NB4 (cell line): ENCODE results near the gene RARA.

Experiments
- DNase-seq: peaks from one replicate; pipeline ENCODE4 v3.0.0; 2010; ENCODE audit warnings: low read depth
- H3K4me3 ChIP-seq: one replicate; pipeline ENCODE4 v1.5.1; 2011; ENCODE audit warnings: mild to moderate bottlenecking, low read depth, low read length, moderate library complexity
- MYC ChIP-seq: IDR thresholded peaks from 2 replicates; pipeline ENCODE4 v1.6.1; 2011; ENCODE audit warnings: low read depth, low read length
- POLR2A ChIP-seq: IDR thresholded peaks from 2 replicates; pipeline ENCODE4 v1.6.1; 2011; ENCODE audit warnings: mild to moderate bottlenecking; ENCODE audit not compliant: insufficient read length; ENCODE audit errors: extremely low read depth
- TF ChIP-seq, protein P1 (sequence below): IDR thresholded peaks from one replicate; pipeline ENCODE4 v1.5.1; 2012; ENCODE audit warnings: low read depth, low read length
- TF ChIP-seq, protein P2 (sequence below): IDR thresholded peaks from 2 replicates; pipeline ENCODE4 v1.6.1; 2011; ENCODE audit warnings: low read depth, low read length

RARA gene

DNA sequence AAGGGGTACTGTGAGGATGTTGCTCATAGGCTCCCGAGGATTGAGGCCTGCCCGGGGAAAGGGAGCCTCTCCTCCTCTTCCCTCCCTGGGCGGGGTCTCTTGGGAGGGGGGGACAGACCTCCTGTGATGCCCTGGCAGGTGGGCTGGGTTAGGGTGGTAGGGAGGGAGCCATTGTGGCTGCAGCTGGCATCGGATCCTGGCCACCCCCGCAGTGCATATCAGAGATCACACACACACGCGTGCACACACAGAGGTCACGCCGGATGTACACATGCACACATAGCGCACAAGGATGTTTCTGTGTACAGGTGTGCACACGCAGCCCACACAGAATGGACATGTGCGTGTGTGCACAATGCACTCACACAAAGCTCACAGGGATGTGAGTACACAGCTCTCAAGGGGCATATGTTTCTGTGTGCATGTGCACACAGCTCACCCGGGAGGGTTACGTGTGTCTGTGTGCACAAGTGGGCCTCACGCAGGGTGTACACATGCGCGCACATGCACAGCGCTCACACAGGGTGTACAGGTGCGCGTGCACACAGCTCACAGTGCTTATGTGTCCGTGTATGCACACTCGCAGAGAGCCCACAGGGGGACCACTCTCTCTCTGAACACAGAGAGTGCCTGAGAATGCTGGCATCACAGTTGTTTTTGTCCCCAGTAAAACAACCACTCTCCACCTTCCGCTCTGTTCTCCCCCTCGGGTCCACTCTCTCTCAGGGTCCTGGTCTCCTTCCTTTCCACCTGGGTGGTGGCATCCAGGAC lies 53.1 kb downstream of the RARA start:
- no peak for DNase-seq
- TF ChIP-seq, protein P1, sequence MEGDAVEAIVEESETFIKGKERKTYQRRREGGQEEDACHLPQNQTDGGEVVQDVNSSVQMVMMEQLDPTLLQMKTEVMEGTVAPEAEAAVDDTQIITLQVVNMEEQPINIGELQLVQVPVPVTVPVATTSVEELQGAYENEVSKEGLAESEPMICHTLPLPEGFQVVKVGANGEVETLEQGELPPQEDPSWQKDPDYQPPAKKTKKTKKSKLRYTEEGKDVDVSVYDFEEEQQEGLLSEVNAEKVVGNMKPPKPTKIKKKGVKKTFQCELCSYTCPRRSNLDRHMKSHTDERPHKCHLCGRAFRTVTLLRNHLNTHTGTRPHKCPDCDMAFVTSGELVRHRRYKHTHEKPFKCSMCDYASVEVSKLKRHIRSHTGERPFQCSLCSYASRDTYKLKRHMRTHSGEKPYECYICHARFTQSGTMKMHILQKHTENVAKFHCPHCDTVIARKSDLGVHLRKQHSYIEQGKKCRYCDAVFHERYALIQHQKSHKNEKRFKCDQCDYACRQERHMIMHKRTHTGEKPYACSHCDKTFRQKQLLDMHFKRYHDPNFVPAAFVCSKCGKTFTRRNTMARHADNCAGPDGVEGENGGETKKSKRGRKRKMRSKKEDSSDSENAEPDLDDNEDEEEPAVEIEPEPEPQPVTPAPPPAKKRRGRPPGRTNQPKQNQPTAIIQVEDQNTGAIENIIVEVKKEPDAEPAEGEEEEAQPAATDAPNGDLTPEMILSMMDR, result no peak
- TF ChIP-seq MYC (no peak), POLR2A (no peak)
- TF ChIP-seq, protein P2, sequence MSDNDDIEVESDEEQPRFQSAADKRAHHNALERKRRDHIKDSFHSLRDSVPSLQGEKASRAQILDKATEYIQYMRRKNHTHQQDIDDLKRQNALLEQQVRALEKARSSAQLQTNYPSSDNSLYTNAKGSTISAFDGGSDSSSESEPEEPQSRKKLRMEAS, result no peak
- H3K4me3 ChIP-seq, result peak overlapping the region; percentile 40

- DNase-seq, result peak; percentile 90
- TF ChIP-seq, protein P2, result peak; percentile 33; the same call in 1 of the 2 replicates
- TF ChIP-seq MYC (no peak), POLR2A (peak; percentile 39)
- TF ChIP-seq, protein P1, result peak; percentile 74
These were observed 53.7 kb downstream of the RARA start for GRCh38 chr17:40362696-40363110.

GRCh38 chr17:40363111-40363827 lies 54.3 kb downstream of the RARA start:
- peak; percentile 56 for DNase-seq
- H3K4me3 ChIP-seq, result peak overlapping the region; percentile 44
- TF ChIP-seq, protein P2, result no peak
- no peak for TF ChIP-seq POLR2A
- TF ChIP-seq MYC, result no peak
- TF ChIP-seq, protein P1, result no peak

More at GRCh38 chr17:40362696-40363110, 53.7 kb downstream of the RARA start:
- peak overlapping the region; percentile 40 for H3K4me3 ChIP-seq

DNA sequence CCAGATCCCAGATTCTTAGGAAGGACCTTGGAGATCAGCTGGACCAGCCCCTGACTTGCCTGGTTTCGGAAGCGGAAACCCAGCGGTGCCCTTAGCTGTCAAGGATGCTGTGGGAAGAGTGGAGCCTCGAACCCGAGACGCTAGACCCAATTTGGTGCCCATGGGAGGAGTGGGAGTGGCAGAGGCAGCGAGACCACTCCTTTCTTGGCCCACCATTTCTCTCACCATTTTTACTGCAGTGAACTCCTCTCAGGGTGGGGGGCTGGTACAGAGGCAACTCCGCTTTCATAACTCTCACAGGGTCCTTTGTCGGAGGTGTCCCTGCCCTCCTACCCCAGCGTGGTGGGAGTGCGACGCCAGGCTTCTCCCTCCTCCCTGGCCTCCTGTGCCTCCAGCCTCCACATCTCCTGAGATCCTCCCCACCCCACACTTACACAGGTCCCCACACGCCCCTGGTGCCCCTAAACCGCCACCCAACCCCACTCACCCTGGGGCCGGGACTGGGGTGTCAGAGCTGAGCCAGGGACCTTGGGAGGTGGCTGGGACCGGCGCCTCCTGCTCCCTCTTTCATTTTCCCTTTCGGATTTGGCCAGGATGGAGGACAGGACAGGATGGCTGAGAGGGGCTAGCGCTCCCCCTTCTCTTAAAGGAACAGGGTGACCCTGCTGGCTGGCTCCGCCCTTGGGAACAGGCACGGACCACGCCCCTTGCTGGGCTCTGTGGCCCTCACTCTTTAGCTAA lies 55.3 kb downstream of the RARA start, which contains the start of gene GJD3:
Gene GJD3 (minus strand): TSS at position 617 of the 741 bp plus-strand sequence. CDS start 922 bp downstream, outside the sequence.
- no peak for DNase-seq
- no peak within 1 kb of the TSS for H3K4me3 ChIP-seq
- TF ChIP-seq POLR2A (no peak), MYC (no peak)
- TF ChIP-seq, protein P2, result no peak
- TF ChIP-seq, protein P1, result no peak

DNA sequence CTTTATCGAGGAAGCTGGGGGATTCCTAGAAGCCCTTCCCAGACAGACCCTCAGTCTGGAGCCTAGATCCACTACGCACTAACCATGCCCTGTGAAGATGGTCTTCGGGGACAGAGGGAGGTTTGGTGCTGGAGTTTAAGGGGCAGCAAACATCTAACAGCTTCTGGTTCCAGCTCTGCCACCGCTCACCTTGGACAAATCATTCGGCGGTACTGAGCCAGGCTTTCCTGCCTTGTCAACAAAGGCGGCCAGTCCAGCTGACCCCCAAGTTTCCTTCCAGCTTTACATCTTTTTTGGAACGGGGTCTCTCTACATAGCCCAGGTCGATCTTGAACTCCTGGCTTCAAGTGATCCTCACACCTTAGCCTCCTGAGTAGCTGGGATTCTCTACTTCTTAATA lies 55.9 kb downstream of the RARA start:
- TF ChIP-seq, protein P1, result no peak
- no peak for TF ChIP-seq MYC
- no peak overlapping the region for H3K4me3 ChIP-seq
- no peak for DNase-seq
